Loucy (cell line): ENCODE measurements around the gene ADIPOR2.
"Not testable (repeated sequence)": the region's sequence is repeated elsewhere in the genome, so short reads cannot be mapped to it uniquely, and the experiment has no call there.

Source experiments
- H2AFZ ChIP-seq: fragments of 200-600 bp; sonication (generic); 2 replicates; pipeline ENCODE4 v1.6.0; 2016; ENCODE audit warnings: antibody characterized with exemption, mild to moderate bottlenecking, low read length, moderate library complexity
- H3F3A ChIP-seq: fragments of 200-600 bp; 2 replicates; pipeline ENCODE4 v1.6.0; 2016; ENCODE audit warnings: antibody characterized with exemption, low read depth, mild to moderate bottlenecking
- H3K27me3 ChIP-seq: fragments of 200-600 bp; sonication (generic); 2 replicates; pipeline ENCODE4 v1.6.1; 2014; ENCODE audit warnings: low read length, mild to moderate bottlenecking; ENCODE audit not compliant: insufficient read depth, poor library complexity, severe bottlenecking
- H3K36me3 ChIP-seq: fragments of 200-600 bp; sonication (generic); 2 replicates; pipeline ENCODE4 v1.6.1; 2016; ENCODE audit warnings: low read length; ENCODE audit not compliant: insufficient read depth
- H3K4me1 ChIP-seq: fragments of 200-600 bp; sonication (generic); 2 replicates; pipeline ENCODE4 v1.5.1; 2014; ENCODE audit warnings: low read length, mild to moderate bottlenecking; ENCODE audit not compliant: insufficient read depth, poor library complexity, severe bottlenecking
- H3K4me2 ChIP-seq: fragments of 200-600 bp; sonication (generic); 2 replicates; pipeline ENCODE4 v1.6.0; 2014; ENCODE audit warnings: antibody characterized with exemption, low read length, low read depth, mild to moderate bottlenecking; ENCODE audit not compliant: poor library complexity, severe bottlenecking
- H3K4me3 ChIP-seq: fragments of 200-600 bp; sonication (generic); 2 replicates; pipeline ENCODE4 v1.5.1; 2014; ENCODE audit warnings: low read length, mild to moderate bottlenecking, mixed read lengths; ENCODE audit not compliant: poor library complexity, severe bottlenecking
- H3K79me2 ChIP-seq: fragments of 200-600 bp; sonication (generic); 2 replicates; pipeline ENCODE4 v1.6.1; 2014; ENCODE audit warnings: low read length; ENCODE audit not compliant: insufficient read depth
- H3K9ac ChIP-seq: fragments of 200-600 bp; sonication (generic); 2 replicates; pipeline ENCODE4 v1.6.0; 2014; ENCODE audit warnings: mild to moderate bottlenecking, low read depth, low read length, moderate library complexity; ENCODE audit not compliant: poor library complexity, severe bottlenecking
- H3K9me2 ChIP-seq: fragments of 200-600 bp; sonication (generic); replicated peaks from 2 replicates; pipeline ENCODE4 v1.6.1; 2016; ENCODE audit warnings: low read depth, low read length, mixed read lengths
- H3K9me3 ChIP-seq: fragments of 200-600 bp; sonication (generic); 2 replicates; pipeline ENCODE4 v1.6.1; 2014; ENCODE audit warnings: mild to moderate bottlenecking, antibody characterized with exemption, low read length, low read depth; ENCODE audit not compliant: insufficient read depth
- H4K20me1 ChIP-seq: fragments of 200-600 bp; sonication (generic); 2 replicates; pipeline ENCODE4 v1.6.0; 2014; ENCODE audit warnings: antibody characterized with exemption, low read length, mild to moderate bottlenecking; ENCODE audit not compliant: insufficient read depth, poor library complexity, severe bottlenecking
- EZH2phosphoT487 ChIP-seq: fragments of 200-600 bp; IDR thresholded peaks from 2 replicates; pipeline ENCODE4 v1.6.1; 2018; ENCODE audit warnings: antibody characterized with exemption, mild to moderate bottlenecking, moderate library complexity, borderline replicate concordance
- TF ChIP-seq, protein P1 (sequence below): fragments of 200-600 bp; sonication (generic); conservative IDR thresholded peaks from 2 replicates; pipeline ENCODE4 v1.5.1; 2014; ENCODE audit warnings: mild to moderate bottlenecking, antibody characterized with exemption, low read length

The ADIPOR2 gene

DNA sequence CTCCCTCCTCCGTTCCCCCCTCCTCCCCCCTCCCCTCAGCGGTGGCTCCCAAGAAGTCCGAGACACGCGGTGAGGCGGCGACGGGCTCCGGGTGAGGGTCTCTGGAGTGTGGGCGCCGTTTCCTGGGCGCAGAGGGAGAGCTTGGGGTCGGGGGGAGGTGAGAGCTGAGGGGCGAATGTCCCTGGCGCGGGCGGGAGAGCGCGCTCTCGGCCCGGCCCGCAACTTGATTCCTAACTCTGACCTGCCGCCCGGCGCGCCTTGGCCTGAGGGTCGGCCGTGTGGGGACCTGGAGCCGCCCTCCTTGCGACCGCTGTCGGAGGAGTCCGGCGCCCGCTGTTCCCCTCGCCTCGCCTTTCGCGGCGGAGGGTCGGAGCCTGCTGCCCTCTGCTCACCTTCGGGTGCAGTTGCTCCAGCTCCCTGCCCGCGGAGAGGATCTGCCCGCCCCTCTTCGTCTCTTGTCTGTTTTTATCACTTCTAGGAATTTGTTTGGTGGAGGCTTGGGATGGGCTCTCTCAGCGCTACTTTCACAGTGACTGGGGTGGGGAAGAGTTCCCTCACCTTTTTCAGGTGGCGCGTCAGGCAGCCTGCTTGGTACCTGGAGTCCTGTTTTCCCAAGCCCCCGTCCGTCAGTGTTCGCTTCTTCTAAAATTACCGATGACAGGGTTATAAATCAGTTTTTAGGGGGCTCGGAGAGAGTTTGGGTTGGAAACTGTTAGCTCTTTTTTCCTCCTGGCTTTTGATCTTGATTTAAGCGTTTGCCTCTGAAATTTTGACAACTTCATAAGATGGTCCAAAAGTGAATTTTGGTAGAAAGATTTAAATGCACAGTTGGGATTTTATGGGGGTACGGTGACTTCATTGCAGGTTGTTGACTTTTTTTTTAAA lies 495 bp downstream of the ADIPOR2 start:
- H2AFZ ChIP-seq, result peak overlapping the region; percentile 85
- H4K20me1 ChIP-seq, result peaks cover 48% of the 10 kb centered on the region
- H3K9me2 ChIP-seq, result no peaks in the 10 kb centered on the region
- peaks cover 58% of the 10 kb centered on the region for H3K79me2 ChIP-seq
- no peaks in the 10 kb centered on the region for H3K27me3 ChIP-seq
- no peaks in the 10 kb centered on the region for H3K9me3 ChIP-seq
- H3K4me3 ChIP-seq, result peak overlapping the region; percentile 90
- H3K9ac ChIP-seq, result peak overlapping the region; percentile 88
- H3K4me1 ChIP-seq, result peaks cover 37% of the 10 kb centered on the region
- no peak for TF ChIP-seq EZH2phosphoT487
- TF ChIP-seq, protein P1, sequence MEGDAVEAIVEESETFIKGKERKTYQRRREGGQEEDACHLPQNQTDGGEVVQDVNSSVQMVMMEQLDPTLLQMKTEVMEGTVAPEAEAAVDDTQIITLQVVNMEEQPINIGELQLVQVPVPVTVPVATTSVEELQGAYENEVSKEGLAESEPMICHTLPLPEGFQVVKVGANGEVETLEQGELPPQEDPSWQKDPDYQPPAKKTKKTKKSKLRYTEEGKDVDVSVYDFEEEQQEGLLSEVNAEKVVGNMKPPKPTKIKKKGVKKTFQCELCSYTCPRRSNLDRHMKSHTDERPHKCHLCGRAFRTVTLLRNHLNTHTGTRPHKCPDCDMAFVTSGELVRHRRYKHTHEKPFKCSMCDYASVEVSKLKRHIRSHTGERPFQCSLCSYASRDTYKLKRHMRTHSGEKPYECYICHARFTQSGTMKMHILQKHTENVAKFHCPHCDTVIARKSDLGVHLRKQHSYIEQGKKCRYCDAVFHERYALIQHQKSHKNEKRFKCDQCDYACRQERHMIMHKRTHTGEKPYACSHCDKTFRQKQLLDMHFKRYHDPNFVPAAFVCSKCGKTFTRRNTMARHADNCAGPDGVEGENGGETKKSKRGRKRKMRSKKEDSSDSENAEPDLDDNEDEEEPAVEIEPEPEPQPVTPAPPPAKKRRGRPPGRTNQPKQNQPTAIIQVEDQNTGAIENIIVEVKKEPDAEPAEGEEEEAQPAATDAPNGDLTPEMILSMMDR, result no peak
- H3F3A ChIP-seq, result 0 out of 2 replicates have a peak, but pooled peaks cover 2% of the 10 kb centered on the region
- H3K36me3 ChIP-seq, result no peaks in the 10 kb centered on the region
- H3K4me2 ChIP-seq, result peak overlapping the region; percentile 98

DNA sequence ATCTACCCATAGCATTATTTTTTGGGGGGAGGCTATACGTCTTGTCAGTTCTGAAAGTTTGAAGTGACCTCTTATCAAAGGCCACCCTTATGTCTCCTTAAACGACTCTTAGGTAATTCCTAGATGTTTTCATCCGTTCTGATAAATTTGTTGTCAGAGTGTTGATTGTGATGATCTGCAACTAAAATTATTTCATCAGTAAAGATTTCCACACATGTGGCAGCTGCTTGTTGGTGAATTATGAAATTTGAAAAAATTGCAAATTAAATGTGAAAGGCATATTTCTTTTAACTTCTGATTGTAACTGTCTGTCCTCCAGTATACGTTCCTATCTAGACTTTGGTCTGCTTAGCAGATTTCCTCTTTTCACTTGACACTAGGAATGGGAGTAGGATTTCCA lies 1.4 kb downstream of the ADIPOR2 start:
- H3K36me3 ChIP-seq, result no peaks in the 10 kb centered on the region
- H3K4me1 ChIP-seq, result peaks cover 45% of the 10 kb centered on the region
- H3K4me3 ChIP-seq, result peak overlapping the region; percentile 90
- peaks cover 67% of the 10 kb centered on the region for H3K79me2 ChIP-seq
- no peaks in the 10 kb centered on the region for H3K9me3 ChIP-seq
- no peak overlapping the region for H2AFZ ChIP-seq
- no peaks in the 10 kb centered on the region for H3K9me2 ChIP-seq
- H3K9ac ChIP-seq, result peak overlapping the region; percentile 88
- peak overlapping the region; percentile 98 for H3K4me2 ChIP-seq
- H3F3A ChIP-seq, result 0 out of 2 replicates have a peak, but pooled peaks cover 2% of the 10 kb centered on the region
- peaks cover 57% of the 10 kb centered on the region for H4K20me1 ChIP-seq
- no peak for TF ChIP-seq EZH2phosphoT487
- no peaks in the 10 kb centered on the region for H3K27me3 ChIP-seq

DNA sequence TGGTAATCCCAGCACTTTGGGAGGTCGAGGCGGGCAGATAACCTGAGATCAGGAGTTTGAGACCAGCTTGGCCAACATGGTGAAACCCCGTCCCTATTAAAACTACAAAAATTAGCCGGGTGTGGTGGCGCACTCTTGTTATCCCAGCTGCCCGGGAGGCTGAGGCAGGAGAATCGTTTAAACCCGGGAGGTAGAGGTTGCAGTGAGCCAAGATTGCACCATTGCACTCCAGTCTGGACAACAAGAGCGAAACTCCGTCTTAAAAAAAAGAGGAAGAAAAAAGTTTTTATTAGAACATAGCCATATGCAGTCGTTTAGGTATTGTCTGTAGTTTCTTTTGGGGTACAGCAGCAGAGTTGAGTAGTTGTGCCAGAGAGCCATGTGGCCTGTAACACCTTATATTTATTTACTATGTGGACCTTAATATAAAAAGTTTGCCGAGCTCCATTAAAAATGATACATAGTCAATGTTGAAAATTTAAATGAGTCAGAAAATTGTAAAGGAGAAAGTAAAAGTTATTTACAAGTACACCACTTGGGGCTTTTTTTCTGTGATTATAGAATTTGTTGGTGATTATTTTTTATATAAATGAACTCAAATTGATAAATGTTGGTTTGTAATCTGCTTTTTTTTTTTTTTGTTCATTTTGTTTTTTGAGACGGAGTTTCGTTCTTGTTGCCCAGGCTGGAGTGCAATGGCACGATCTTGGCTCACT lies 2.2 kb downstream of the ADIPOR2 start:
- H3K27me3 ChIP-seq, result no peaks in the 10 kb centered on the region
- no peak overlapping the region for H2AFZ ChIP-seq
- peak overlapping the region; percentile 90 for H3K4me3 ChIP-seq
- H3K36me3 ChIP-seq, result no peaks in the 10 kb centered on the region
- H4K20me1 ChIP-seq, result peaks cover 65% of the 10 kb centered on the region
- peaks cover 53% of the 10 kb centered on the region for H3K4me1 ChIP-seq
- peak overlapping the region; percentile 98 for H3K4me2 ChIP-seq
- H3F3A ChIP-seq, result 0 out of 2 replicates have a peak, but pooled peaks cover 2% of the 10 kb centered on the region
- peak overlapping the region; percentile 88 for H3K9ac ChIP-seq
- H3K9me2 ChIP-seq, result no peaks in the 10 kb centered on the region
- no peaks in the 10 kb centered on the region for H3K9me3 ChIP-seq
- TF ChIP-seq, protein P1, result no peak
- no peak for TF ChIP-seq EZH2phosphoT487
- peaks cover 75% of the 10 kb centered on the region for H3K79me2 ChIP-seq

DNA sequence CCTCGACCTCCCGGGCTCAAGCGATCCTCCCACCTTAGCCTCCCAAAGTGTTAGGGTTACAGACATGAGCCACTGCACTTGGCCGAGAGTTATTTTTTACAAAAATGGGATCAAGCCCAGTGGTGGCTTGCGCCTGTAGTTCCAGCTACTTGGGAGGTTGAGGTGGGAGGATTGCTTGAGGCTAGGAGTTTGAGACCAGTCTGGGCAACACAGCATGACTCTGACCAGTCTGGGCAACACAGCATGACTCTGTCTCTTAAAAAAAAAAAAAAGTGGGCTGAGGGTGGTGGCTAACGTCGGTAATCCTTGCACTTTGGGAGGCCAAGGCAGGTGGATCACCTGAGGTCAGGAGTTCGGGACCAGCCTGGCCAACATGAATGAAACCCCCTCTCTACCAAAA lies 4.2 kb downstream of the ADIPOR2 start:
- Histone ChIP-seq H3K4me1 (peaks cover 64% of the 10 kb centered on the region), H3K4me3 (peak overlapping the region; percentile 45), H4K20me1 (peaks cover 85% of the 10 kb centered on the region), H3K4me2 (peak overlapping the region; percentile 98), H3K79me2 (peaks cover 93% of the 10 kb centered on the region)
- H3K36me3 ChIP-seq, H3K27me3 ChIP-seq, H3F3A ChIP-seq, H3K9me2 ChIP-seq, H2AFZ ChIP-seq, H3K9me3 ChIP-seq, H3K9ac ChIP-seq: not testable (repeated sequence)
